ENCODE measurements around the gene ANO6. TPM values are rescaled to one million over a fixed set of nuclear protein-coding genes. Genes with fewer than 3 reads are reported as not detected.
A peak's percentile ranks its signal among the peaks of the same experiment; 100 is the strongest.

Gene ANO6
- total and polyA plus RNA-seq, 4 donors = 8.7 to 102 (median 40.5) TPM

GRCh38 chr12:45351921-45352670, 136.2 kb downstream of the ANO6 start:
- H3K4me1 ChIP-seq (ENCODE audit: control insufficient read depth in 5 of 5, insufficient read depth in 5 of 5, low read length in 5 of 5) = peaks cover 0 to 8% (median 5%) of the 10 kb centered on the region in 5 donors
- H3K27me3 ChIP-seq (ENCODE audit: control insufficient read depth in 3 of 3, insufficient read depth in 3 of 3, low read length in 2 of 3) = no peaks in the 10 kb centered on the region
- H3K36me3 ChIP-seq (ENCODE audit: control insufficient read depth in 4 of 4, insufficient read depth in 4 of 4, low read length in 4 of 4) = peaks cover 8 to 25% (median 19%) of the 10 kb centered on the region in 4 donors
- no peak overlapping the region for H3K9ac ChIP-seq (ENCODE audit: insufficient read depth in 1 of 2, low read length in 2 of 2)
- WGBS, 2 donors = 80 to 89% methylated on average over 10 of the region's 10 CpGs
- DNase-seq = no peak
- no peak overlapping the region for H3K4me3 ChIP-seq
- ATAC-seq (ENCODE audit: insufficient read depth, low FRiP score) = no peak
- TF ChIP-seq CTCF (IDR thresholded peaks at IDR 0.05; ENCODE audit: control extremely low read depth, extremely low read depth) = no peak
- H3K9me3 ChIP-seq (ENCODE audit: control insufficient read depth in 4 of 4, insufficient read depth in 3 of 4, low read length in 3 of 4) = no peaks in the 10 kb centered on the region
- H3K27ac ChIP-seq (ENCODE audit: low read depth in 1 of 2, low read length in 1 of 2) = no peak overlapping the region

- Histone ChIP-seq H3K9ac (ENCODE audit: insufficient read depth in 1 of 2, low read length in 2 of 2) (no peak overlapping the region), H3K9me3 (ENCODE audit: control insufficient read depth in 4 of 4, insufficient read depth in 3 of 4, low read length in 3 of 4) (no peaks in the 10 kb centered on the region), H3K4me1 (ENCODE audit: control insufficient read depth in 5 of 5, insufficient read depth in 5 of 5, low read length in 5 of 5) (peaks cover 0 to 18% (median 8%) of the 10 kb centered on the region in 5 donors), H3K36me3 (ENCODE audit: control insufficient read depth in 4 of 4, insufficient read depth in 4 of 4, low read length in 4 of 4) (peaks cover 8 to 20% (median 13%) of the 10 kb centered on the region in 4 donors), H3K27me3 (ENCODE audit: control insufficient read depth in 3 of 3, insufficient read depth in 3 of 3, low read length in 2 of 3) (no peaks in the 10 kb centered on the region), H3K27ac (ENCODE audit: low read depth in 1 of 2, low read length in 1 of 2) (no peak overlapping the region), H3K4me3 (no peak overlapping the region)
- DNase-seq (no peak), ATAC-seq (ENCODE audit: insufficient read depth, low FRiP score) (no peak)
- TF ChIP-seq CTCF (IDR thresholded peaks at IDR 0.05; ENCODE audit: control extremely low read depth, extremely low read depth) = no peak
- 89 to 91% methylated on average over 2 of the region's 2 CpGs for WGBS, 2 donors
These were observed 138.0 kb downstream of the ANO6 start for GRCh38 chr12:45353944-45354343.

- Histone ChIP-seq H3K27ac (ENCODE audit: low read depth in 1 of 2, low read length in 1 of 2) (no peak overlapping the region), H3K9ac (ENCODE audit: insufficient read depth in 1 of 2, low read length in 2 of 2) (peak overlapping the region in 1 of 2 donors; percentile 8), H3K36me3 (ENCODE audit: control insufficient read depth in 4 of 4, insufficient read depth in 4 of 4, low read length in 4 of 4) (peaks cover 8 to 20% (median 13%) of the 10 kb centered on the region in 4 donors), H3K4me3 (no peak overlapping the region), H3K4me1 (ENCODE audit: control insufficient read depth in 5 of 5, insufficient read depth in 5 of 5, low read length in 5 of 5) (peaks cover 0 to 18% (median 8%) of the 10 kb centered on the region in 5 donors), H3K9me3 (ENCODE audit: control insufficient read depth in 4 of 4, insufficient read depth in 3 of 4, low read length in 3 of 4) (no peaks in the 10 kb centered on the region), H3K27me3 (ENCODE audit: control insufficient read depth in 3 of 3, insufficient read depth in 3 of 3, low read length in 2 of 3) (no peaks in the 10 kb centered on the region)
- DNase-seq = no peak
- TF ChIP-seq CTCF (IDR thresholded peaks at IDR 0.05; ENCODE audit: control extremely low read depth, extremely low read depth) = no peak
- no peak for ATAC-seq (ENCODE audit: insufficient read depth, low FRiP score)
These were observed 138.5 kb downstream of the ANO6 start for GRCh38 chr12:45354399-45354798.
